Stomach (tissue), 9 donors: Measurements from ENCODE around the gene FGD2. TPM values are rescaled to one million over a fixed set of nuclear protein-coding genes. Genes with fewer than 3 reads are reported as not detected.
A peak's percentile ranks its signal among the peaks of the same experiment; 100 is the strongest.

Source experiments
- DNase-seq, 2 donors: peaks; one replicate each; pipeline versions ENCODE4 v3.0.0 to v3.0.0-alpha.2; 2013 to 2019
- H3K27ac ChIP-seq, 5 donors: fragments of 200-600 bp in 4 of 5; sonication (generic) in 4 of 5; one replicate each; pipeline ENCODE4 v1.5.1; 2013 to 2019; ENCODE audit warnings: mild to moderate bottlenecking in 1 of 5, moderate library complexity in 1 of 5
- H3K27me3 ChIP-seq, 3 donors: fragments of 200-600 bp; sonication (generic); one replicate each; pipeline ENCODE4 v1.5.1; 2017 to 2019; ENCODE audit warnings: mixed run types in 1 of 3
- H3K36me3 ChIP-seq, 4 donors: fragments of 200-600 bp; sonication (generic); 1 replicate in 3 of 4; 2 replicates in 1 of 4; pipeline ENCODE4 v1.5.1; 2016 to 2019
- H3K4me1 ChIP-seq, 4 donors: fragments of 200-600 bp; sonication (generic); one replicate each; pipeline ENCODE4 v1.5.1; 2016 to 2019
- H3K4me3 ChIP-seq, 4 donors: fragments of 200-600 bp; sonication (generic) in 3 of 4; one replicate each; pipeline ENCODE4 v1.5.1; 2016 to 2019; ENCODE audit warnings: mild to moderate bottlenecking in 1 of 4
- H3K9me3 ChIP-seq, 4 donors: fragments of 200-600 bp; sonication (generic); one replicate each; pipeline ENCODE4 v1.5.1; 2016 to 2019
- EP300 ChIP-seq: sonication (generic); formaldehyde crosslinking; IDR thresholded peaks from one replicate; pipeline ENCODE4 v1.6.1; 2017; ENCODE audit warnings: antibody characterized with exemption
- POLR2A ChIP-seq, 4 donors: fragments of 450-650 bp; IDR thresholded peaks; one replicate each; pipeline ENCODE4 v1.6.1; 2016; ENCODE audit warnings: antibody characterized with exemption in 4 of 4, control low read depth in 2 of 4, mild to moderate bottlenecking in 1 of 4, moderate library complexity in 1 of 4
- POLR2AphosphoS5 ChIP-seq, 3 donors: sonication (generic); formaldehyde crosslinking; IDR thresholded peaks; one replicate each; pipeline ENCODE4 v1.6.1; 2016; ENCODE audit warnings: antibody characterized with exemption in 3 of 3
- WGBS, 5 donors: extraction: QIAGEN DNeasy Blood & Tissue Kit in 3 of 5; methylation state at CpG; one replicate each; pipeline versions ENCODE4 v1.1.5 to v1.1.7; 2013 to 2018; 5-methylcytosine and 5-hydroxymethylcytosine counted together
- intact Hi-C: fragments of 100-400 bp; cut with DNase I; formaldehyde crosslinking; loops from one replicate; pipeline ENCODE4 v1.15.1; 2023; ENCODE audit warnings: low total_unique reads
- polyA plus RNA-seq, 3 donors: library from polyadenylated mRNA; stranded (reverse); fragments of 200-250 nt; gene quantifications; one replicate each; pipeline ENCODE4 v1.2.3, GENCODE V29; 2013
- total RNA-seq, 5 donors: library from RNA; depleted of rRNA; stranded (reverse); fragments of >200 nt; gene quantifications; one replicate each; pipeline versions ENCODE4 v1.1.0 to v1.2.3, GENCODE V29; 2014 to 2016
- TF ChIP-seq, protein P1 (sequence below), 7 experiments: fragments of 450-650 bp in 4 of 7; fragments of 200-600 bp in 3 of 7; sonication (generic) in 3 of 7; IDR thresholded peaks; one replicate each; pipeline ENCODE4 v1.5.1; 2016 to 2019; ENCODE audit warnings: antibody characterized with exemption in 7 of 7, control low read depth in 2 of 7, mild to moderate bottlenecking in 1 of 7
- donor health status: healthy with polysubstance abuse.
- donor health status: Bipolar disorder and iron deficiency.
- donor health status: healthy.

The FGD2 gene
- total and polyA plus RNA-seq, 8 donors = 2.6 to 34.5 (median 5.3) TPM

DNA sequence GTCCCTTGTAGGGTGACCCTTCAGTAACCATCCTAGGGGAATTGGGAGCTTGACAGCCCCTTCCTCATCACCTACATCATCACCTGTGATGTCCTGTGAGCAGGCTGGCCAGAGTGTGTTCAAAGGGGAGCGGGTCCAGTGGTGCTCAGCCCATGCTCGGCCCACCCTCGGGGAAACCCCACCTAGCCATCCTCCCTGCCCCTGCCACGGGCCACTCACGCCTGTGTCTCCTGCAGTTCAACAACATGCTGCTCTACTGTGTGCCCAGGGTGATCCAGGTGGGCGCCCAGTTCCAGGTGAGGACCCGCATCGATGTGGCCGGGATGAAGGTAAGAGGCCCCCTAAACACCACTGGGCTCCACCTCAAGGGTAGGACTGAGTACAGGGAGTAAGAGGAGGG is 10.1 kb downstream of the FGD2 start:
- no peak for DNase-seq
- Histone ChIP-seq H3K4me3 (no peak overlapping the region), H3K36me3 (no peaks in the 10 kb centered on the region), H3K27ac (no peak overlapping the region), H3K9me3 (no peaks in the 10 kb centered on the region), H3K27me3 (no peaks in the 10 kb centered on the region), H3K4me1 (peaks cover 0 to 26% (median 17%) of the 10 kb centered on the region in 4 donors)
- WGBS, 5 donors = 84 to 98% (median 88%) methylated on average over 8 to 9 of the region's 9 CpGs
- TF ChIP-seq EP300 (no peak), POLR2AphosphoS5 (IDR thresholded peaks at IDR 0.05) (no peak)
- intact Hi-C loops = loop anchor here (10.0 kb wide), 1 partner anchor 251 kb away; no protein-coding TSS in a partner anchor

DNA sequence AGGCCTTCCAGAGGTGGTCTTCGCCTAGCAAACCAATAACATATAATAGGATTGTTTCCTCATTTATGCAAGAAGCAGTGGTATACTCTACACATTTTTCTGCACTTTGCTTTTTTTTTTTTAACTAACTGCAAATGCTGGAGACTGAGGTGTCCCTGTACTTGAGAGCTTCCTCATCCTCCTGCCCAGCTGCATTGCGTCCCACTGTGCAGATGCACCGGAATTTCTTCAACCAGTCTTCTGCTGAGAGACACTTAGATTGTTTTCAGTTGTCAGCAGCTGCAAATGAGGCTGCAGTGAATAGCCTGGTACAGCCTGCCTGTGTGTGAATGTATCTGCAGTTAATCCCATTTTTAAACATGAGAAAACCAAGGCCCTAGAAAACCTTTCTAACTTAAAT is 11.5 kb downstream of the FGD2 start:
- H3K9me3 ChIP-seq = no peaks in the 10 kb centered on the region
- 77 to 88% (median 84%) methylated on average over 3 of the region's 3 CpGs for WGBS, 5 donors
- intact Hi-C loops = loop anchor here (10.0 kb wide), 1 partner anchor 252 kb away; no protein-coding TSS in a partner anchor

DNA sequence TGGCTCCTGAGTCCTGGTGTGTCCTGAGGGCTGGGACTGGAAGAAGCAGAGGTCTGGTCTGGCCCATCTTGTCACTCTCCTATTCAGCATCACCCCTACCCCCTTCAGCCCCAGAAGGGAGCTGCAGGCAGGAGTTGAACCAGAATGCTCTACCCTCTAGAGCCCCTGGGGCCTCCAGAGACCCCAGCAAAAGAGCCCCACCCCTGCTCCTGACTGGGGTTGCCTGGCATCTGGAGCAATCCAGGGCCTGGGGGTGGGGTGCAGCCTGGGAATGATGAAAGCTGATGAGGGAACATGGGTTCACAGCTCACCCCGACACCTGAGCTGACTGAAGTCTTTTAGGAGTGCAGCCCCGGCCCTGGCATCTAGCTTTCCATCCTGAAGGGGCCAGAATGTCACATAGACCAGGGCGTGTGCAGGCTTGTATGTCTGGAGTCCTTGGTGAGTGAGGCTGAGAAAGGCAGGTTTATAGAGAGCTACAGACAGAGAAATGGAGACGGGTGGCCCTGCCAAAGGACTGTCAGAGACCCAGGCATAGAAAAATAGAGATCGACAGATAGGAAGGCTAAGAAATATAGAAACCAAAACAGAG is 12.2 kb downstream of the FGD2 start:
- 46 to 64% (median 53%) methylated on average over 5 of the region's 5 CpGs for WGBS, 5 donors
- Histone ChIP-seq H3K4me3 (no peak overlapping the region), H3K27ac (peak overlapping the region in 2 of 5 donors; percentile 36 to 69), H3K9me3 (no peaks in the 10 kb centered on the region), H3K4me1 (peaks cover 0 to 36% (median 18%) of the 10 kb centered on the region in 4 donors), H3K36me3 (no peaks in the 10 kb centered on the region), H3K27me3 (no peaks in the 10 kb centered on the region)
- intact Hi-C loops = loop anchor here (10.0 kb wide), 1 partner anchor 253 kb away; no protein-coding TSS in a partner anchor
- DNase-seq = no peak
- TF ChIP-seq EP300 (no peak), POLR2AphosphoS5 (IDR thresholded peaks at IDR 0.05) (no peak), POLR2A (IDR thresholded peaks at IDR 0.05) (no peak)
- TF ChIP-seq, protein P1, sequence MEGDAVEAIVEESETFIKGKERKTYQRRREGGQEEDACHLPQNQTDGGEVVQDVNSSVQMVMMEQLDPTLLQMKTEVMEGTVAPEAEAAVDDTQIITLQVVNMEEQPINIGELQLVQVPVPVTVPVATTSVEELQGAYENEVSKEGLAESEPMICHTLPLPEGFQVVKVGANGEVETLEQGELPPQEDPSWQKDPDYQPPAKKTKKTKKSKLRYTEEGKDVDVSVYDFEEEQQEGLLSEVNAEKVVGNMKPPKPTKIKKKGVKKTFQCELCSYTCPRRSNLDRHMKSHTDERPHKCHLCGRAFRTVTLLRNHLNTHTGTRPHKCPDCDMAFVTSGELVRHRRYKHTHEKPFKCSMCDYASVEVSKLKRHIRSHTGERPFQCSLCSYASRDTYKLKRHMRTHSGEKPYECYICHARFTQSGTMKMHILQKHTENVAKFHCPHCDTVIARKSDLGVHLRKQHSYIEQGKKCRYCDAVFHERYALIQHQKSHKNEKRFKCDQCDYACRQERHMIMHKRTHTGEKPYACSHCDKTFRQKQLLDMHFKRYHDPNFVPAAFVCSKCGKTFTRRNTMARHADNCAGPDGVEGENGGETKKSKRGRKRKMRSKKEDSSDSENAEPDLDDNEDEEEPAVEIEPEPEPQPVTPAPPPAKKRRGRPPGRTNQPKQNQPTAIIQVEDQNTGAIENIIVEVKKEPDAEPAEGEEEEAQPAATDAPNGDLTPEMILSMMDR (IDR thresholded peaks at IDR 0.05) = no peak

More for the DNA sequence above, 11.5 kb downstream of the FGD2 start:
- Histone ChIP-seq H3K27me3 (no peaks in the 10 kb centered on the region), H3K36me3 (no peaks in the 10 kb centered on the region), H3K27ac (peak overlapping the region in 1 of 5 donors; percentile 69), H3K4me3 (no peak overlapping the region), H3K4me1 (peaks cover 0 to 29% (median 18%) of the 10 kb centered on the region in 4 donors)
- DNase-seq = no peak
- TF ChIP-seq EP300 (no peak), POLR2A (IDR thresholded peaks at IDR 0.05) (no peak), POLR2AphosphoS5 (IDR thresholded peaks at IDR 0.05) (no peak)
- TF ChIP-seq, protein P1 (IDR thresholded peaks at IDR 0.05) = no peak

DNA sequence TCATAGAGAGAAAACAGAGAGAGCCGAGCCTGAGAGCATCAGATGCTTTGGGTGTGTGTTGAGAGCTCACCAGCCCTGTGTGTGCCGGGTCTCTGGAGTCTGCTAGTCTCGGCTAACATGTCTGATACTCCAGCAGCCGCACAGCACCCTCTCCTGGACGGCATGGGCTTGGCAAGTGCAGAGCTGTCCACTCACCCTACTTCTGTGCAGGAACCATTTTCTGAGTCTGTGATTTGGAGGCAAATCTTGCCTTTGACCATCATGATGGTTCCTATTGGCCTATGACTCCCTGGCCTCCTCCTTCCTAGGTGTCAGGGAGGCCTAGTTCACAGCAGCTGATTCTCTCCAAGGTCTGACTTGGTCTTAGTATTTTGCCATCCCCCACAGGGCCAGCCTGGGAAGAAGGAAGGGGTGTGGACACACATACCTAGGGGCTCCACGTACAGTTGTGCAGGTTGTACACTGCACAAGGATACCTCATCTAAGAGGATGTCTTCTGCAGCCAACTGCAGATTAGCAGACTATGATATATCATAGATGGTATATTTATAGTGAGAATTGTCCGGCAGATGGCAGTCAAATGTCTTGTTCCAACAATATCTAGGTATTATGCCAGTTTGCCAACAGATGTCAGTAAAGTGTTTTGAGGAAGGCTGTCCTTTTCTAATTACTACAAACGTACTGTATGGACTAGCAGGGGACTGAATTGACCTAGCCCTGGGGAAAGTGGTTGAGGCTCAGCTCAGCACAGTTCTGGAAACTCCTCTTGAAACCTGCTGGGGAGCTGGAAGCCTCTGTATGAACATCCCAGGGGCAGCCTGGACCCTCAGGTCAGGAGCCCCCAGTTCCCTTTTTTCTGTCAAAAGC is 13.0 kb downstream of the FGD2 start:
- no peaks in the 10 kb centered on the region for H3K27me3 ChIP-seq
- H3K36me3 ChIP-seq = no peaks in the 10 kb centered on the region
- no peak overlapping the region for H3K4me3 ChIP-seq
- intact Hi-C loops = loop anchor here (10.0 kb wide), 1 partner anchor 254 kb away; no protein-coding TSS in a partner anchor
- peak; percentile 94 to 96 for DNase-seq
- H3K9me3 ChIP-seq = no peaks in the 10 kb centered on the region
- H3K27ac ChIP-seq = peak overlapping the region in 4 of 5 donors; percentile 23 to 69 (median 34)
- TF ChIP-seq POLR2A (IDR thresholded peaks at IDR 0.05) (no peak), POLR2AphosphoS5 (IDR thresholded peaks at IDR 0.05) (peak in 1 of 3 donors; percentile 40), EP300 (no peak)
- TF ChIP-seq, protein P1 (IDR thresholded peaks at IDR 0.05) = peak in 5 of 7 experiments; percentile 73 to 91 (median 89)
- WGBS, 5 donors = 1 to 3% (median 2%) methylated on average over 8 of the region's 8 CpGs
- peaks cover 7 to 44% (median 18%) of the 10 kb centered on the region in 4 donors for H3K4me1 ChIP-seq
